Stimulated activated CD4-positive, alpha-beta T cell treated with anti-CD3 and anti-CD28 coated beads, Interleukin-12 subunit alpha, Interleukin-12 subunit beta, amount 100 ng/mL, for 48 hours (primary cell): ENCODE measurements around the gene FBXL17.

Experiments used
- DNase-seq, 3 donors: peaks; one replicate each; pipeline ENCODE4 v3.0.0-alpha.2; 2020; ENCODE audit warnings: low read depth in 2 of 3, low spot score in 1 of 3

The FBXL17 gene

GRCh38 chr5:108016101-108016500 is 365.8 kb downstream of the FBXL17 start:
- no peak for DNase-seq

- DNase-seq, result no peak
Measured at GRCh38 chr5:108006791-108007190, 375.1 kb downstream of the FBXL17 start.

DNA sequence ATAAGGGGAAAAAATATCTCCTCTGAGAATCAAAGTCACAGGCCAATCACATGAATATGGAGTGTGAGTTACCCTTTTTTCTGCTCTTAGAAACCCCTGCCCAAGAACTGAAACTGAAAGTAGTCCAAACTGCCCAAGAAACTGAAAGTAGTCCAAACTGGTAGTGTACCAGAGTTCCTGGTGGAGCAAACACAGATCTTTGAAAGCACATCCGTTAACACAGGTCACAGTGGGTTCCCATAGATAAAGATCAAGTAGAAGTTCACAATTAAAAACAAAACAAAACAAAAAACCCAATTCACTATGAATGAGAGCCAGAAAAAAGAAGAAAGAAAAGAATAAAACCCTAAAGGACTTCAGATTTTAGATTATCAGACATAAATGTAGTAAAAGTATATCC is 378.7 kb downstream of the FBXL17 start:
- DNase-seq, result no peak

GRCh38 chr5:108001222-108001621 is 380.7 kb downstream of the FBXL17 start:
- DNase-seq, result no peak

DNA sequence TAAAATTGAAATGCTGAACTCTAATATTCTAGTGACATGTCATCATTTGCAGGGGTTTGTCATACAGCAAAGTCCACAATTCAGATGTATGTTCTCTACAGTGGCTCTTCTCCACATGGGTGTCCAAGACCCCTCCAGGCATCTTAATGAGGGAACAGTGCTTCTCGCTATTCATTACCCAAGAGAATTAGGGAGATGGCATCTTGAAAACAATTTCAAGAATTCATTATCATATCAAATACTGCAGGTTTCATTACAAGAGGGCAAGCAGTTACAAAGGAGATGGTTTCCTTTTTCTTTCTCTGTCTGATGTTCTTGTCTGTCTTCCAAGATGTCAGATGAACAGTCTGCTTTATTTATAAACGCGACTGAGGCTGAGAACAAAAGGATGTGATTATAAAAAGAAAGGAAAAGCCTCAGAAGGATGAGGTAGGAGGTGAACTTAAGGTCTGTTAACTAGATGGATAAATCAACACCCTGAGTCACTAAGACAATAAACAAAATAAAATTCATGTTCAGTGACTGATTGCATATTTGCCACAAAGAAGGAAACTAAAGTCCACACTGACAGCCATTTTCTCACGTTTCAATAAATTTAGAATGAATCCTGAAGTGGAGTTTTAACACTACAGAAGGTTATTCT is 384.4 kb downstream of the FBXL17 start:
- DNase-seq, result no peak

- no peak for DNase-seq
Measured at GRCh38 chr5:107993341-107993740, 388.6 kb downstream of the FBXL17 start.

DNA sequence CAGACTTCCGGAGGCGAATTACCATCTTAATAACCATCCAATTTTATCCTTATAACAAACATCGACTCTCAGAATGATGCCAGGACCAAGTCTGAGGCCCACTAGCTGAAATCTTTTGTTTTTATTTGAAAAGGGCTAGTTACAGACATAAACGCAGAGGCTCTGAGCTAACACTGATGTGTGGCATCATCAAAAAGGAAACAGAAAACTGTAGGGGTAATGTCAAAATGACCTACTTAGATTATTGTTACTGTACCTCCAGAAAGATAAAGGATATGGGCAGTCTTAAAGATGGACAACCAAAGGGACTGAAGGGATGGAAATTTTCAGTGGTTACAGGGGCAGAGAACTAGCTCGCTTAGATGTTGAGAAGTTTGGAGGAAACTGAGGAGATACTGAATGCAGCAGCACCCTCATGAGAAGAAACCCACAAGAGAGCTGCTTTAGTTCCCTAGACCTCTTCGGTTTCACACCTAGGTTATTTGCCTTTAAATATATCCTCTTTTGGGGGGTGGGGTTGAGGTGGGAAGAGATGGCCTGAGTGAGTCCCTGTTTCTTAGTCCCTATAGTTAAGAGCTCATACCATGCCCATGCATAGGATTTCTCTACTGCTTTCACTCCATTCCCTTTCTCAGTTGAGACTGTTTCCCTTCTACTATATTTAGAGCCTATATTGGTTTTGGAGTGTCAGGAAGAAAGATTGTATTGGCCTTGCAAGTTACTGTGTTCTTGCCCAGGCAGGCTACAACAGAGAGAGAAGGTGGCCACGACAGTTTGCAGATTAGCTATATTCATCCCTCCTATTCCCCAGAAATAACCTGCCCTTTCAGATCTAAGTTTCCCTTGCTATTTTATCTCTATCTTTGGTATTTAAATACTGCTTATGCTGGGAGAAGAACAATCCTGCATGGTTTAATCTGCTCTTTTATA is 390.8 kb downstream of the FBXL17 start:
- DNase-seq, result no peak

DNA sequence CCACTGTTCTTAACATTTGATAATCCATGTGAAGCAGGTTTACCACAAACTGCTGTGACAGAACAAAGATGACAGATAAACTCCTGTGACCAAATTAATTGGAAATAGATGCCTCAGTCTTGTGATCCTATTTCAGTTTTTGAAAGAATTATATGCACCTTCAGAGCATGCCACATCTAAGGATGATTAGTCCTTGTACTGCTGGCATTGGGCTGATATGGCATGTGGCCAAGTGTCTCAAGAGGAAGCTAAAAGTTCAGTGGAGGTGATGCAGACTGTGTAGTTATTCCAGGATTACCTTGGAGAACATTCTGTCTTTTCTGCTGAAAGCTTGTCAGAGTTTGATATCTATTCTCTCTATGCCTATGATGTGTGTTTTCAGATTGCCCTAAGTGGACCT is 396.8 kb downstream of the FBXL17 start:
- DNase-seq, result no peak

- no peak for DNase-seq
Measured at GRCh38 chr5:107982703-107983425, 399.0 kb downstream of the FBXL17 start.

DNA sequence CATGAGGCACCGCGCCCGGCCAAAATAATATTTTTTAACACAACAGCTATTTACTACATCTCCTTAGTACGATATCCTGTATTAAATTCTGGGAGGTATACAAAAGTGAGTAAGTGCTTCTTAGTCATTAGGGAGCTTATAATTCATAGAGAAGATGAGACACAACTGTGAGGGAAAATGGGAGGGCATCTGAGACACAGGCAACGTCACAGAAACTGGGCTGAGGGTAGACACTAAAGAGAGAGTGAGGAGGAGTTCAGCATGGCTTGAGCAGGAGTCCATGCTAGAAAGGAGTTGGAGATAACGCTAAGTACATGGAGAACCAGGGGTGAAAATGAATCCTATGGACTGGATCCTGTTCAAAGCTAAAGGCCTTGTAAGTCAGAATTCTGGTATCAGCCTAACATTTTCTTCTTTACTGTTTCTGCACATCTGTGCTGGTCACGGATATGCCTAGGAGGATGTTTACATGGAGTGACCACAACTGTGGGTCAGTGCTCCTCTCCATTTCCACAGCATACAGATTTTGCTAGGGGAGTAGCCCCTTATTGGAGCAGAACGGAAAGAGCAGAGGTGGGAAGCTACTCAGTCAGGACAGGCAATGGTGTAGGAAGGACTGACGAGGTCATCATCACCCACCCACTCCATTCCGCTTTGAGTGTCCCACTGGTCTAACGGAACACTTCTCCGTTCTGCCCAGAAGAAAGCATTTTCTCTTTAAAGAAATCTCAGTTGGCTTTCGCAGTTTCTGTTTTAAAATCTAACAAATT is 400.8 kb downstream of the FBXL17 start:
- DNase-seq, result no peak

GRCh38 chr5:107979900-107980299 is 402.0 kb downstream of the FBXL17 start:
- no peak for DNase-seq

- DNase-seq, result no peak
Measured at GRCh38 chr5:107979291-107979690, 402.6 kb downstream of the FBXL17 start.

- no peak for DNase-seq
Measured at GRCh38 chr5:107977550-107978071, 404.3 kb downstream of the FBXL17 start.

- DNase-seq, result no peak
Measured at GRCh38 chr5:107975568-107975967, 406.3 kb downstream of the FBXL17 start.

GRCh38 chr5:107971846-107972245 is 410.1 kb downstream of the FBXL17 start:
- DNase-seq, result no peak

DNA sequence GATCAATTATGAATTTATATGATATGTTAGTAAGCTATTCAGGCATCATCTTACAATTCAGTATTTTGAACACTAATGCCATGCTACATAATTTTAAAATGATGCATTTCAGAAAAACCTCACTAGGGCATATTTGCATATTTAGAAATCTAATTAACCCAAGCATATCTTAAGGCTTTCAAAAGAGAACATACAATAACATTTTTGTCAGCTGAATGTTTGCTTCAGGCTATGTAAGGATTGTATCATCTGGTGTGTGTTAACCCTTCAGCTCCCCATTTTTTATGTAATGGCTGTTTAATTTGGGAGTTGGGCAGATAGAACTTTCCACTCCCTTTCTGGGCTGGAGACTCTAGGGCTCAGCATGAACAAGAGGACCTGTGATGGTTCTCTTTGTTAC is 412.1 kb downstream of the FBXL17 start:
- no peak for DNase-seq

DNA sequence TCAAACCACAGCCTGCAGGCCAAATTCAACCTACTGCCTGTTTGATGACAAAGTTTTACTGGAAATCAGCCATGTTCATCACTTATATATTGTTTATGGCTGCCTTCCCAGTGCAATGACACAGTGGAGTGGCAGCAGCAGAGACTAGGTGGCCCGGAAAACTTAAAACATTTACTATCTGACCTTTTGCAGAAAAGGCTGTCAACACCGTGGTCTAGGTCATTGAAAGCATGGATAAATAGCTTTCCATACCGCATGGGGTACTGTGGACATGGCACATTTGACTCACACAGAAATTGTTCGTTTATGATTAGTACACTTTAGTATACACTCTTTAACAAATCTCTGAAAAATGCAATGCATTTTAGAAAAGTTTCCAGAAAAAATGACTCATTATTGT is 412.9 kb downstream of the FBXL17 start:
- no peak for DNase-seq

- no peak for DNase-seq
Measured at GRCh38 chr5:107968406-107968843, 413.5 kb downstream of the FBXL17 start.

- DNase-seq, result no peak
Measured at GRCh38 chr5:107966201-107966600, 415.7 kb downstream of the FBXL17 start.

- no peak for DNase-seq
Measured at GRCh38 chr5:107964722-107965121, 417.2 kb downstream of the FBXL17 start.
